ENCODE results near the gene TRIM72.
A peak's percentile ranks its signal among the peaks of the same experiment; 100 is the strongest.
"Not testable (repeated sequence)": the region's sequence is repeated elsewhere in the genome, so short reads cannot be mapped to it uniquely, and the experiment has no call there.

TRIM72 gene

GRCh38 chr16:31269541-31269940 lies 55.6 kb downstream of the TRIM72 start:
- no peak for TF ChIP-seq CTCF (IDR thresholded peaks at IDR 0.05; ENCODE audit: low read depth, low read length, missing control alignments)
- no peak for DNase-seq (ENCODE audit: extremely low read depth, low read depth)
- H3K4me3 ChIP-seq (replicated peaks; ENCODE audit: low read depth, low read length): no peak overlapping the region

- not testable (repeated sequence) for DNase-seq (ENCODE audit: extremely low read depth, low read depth); H3K4me3 ChIP-seq (replicated peaks; ENCODE audit: low read depth, low read length)
Measured at GRCh38 chr16:31269973-31270372, 56.1 kb downstream of the TRIM72 start.

- DNase-seq (ENCODE audit: extremely low read depth, low read depth): no peak
- TF ChIP-seq CTCF (IDR thresholded peaks at IDR 0.05; ENCODE audit: low read depth, low read length, missing control alignments): no peak
- no peak overlapping the region for H3K4me3 ChIP-seq (replicated peaks; ENCODE audit: low read depth, low read length)
Measured at GRCh38 chr16:31270795-31271194, 56.9 kb downstream of the TRIM72 start.

- no peak overlapping the region for H3K4me3 ChIP-seq (replicated peaks; ENCODE audit: low read depth, low read length)
- DNase-seq (ENCODE audit: extremely low read depth, low read depth): no peak
- TF ChIP-seq CTCF (IDR thresholded peaks at IDR 0.05; ENCODE audit: low read depth, low read length, missing control alignments): no peak
Measured at GRCh38 chr16:31271621-31272190, 57.8 kb downstream of the TRIM72 start.

GRCh38 chr16:31273187-31273586 lies 59.3 kb downstream of the TRIM72 start:
- no peak overlapping the region for H3K4me3 ChIP-seq (replicated peaks; ENCODE audit: low read depth, low read length)
- no peak for DNase-seq (ENCODE audit: extremely low read depth, low read depth)
- TF ChIP-seq CTCF (IDR thresholded peaks at IDR 0.05; ENCODE audit: low read depth, low read length, missing control alignments): no peak

GRCh38 chr16:31273676-31274075 lies 59.8 kb downstream of the TRIM72 start:
- peak; percentile 20 for DNase-seq (ENCODE audit: extremely low read depth, low read depth)
- H3K4me3 ChIP-seq (replicated peaks; ENCODE audit: low read depth, low read length): no peak overlapping the region
- TF ChIP-seq CTCF (IDR thresholded peaks at IDR 0.05; ENCODE audit: low read depth, low read length, missing control alignments): no peak

GRCh38 chr16:31274831-31275816 lies 61.2 kb downstream of the TRIM72 start:
- no peak for TF ChIP-seq CTCF (IDR thresholded peaks at IDR 0.05; ENCODE audit: low read depth, low read length, missing control alignments)
- no peak for DNase-seq (ENCODE audit: extremely low read depth, low read depth)
- H3K4me3 ChIP-seq (replicated peaks; ENCODE audit: low read depth, low read length): no peak overlapping the region

Data from HFF-Myc (cell line).